Measurements from ENCODE around the gene TPPP. TPM values are rescaled to one million over a fixed set of nuclear protein-coding genes. Genes with fewer than 3 reads are reported as not detected.
"Not testable (repeated sequence)": the region's sequence is repeated elsewhere in the genome, so short reads cannot be mapped to it uniquely, and the experiment has no call there.

Gene TPPP
- total RNA-seq, 4 donors from 2014 or later = 2.4 to 8.7 (median 3.2) TPM

GRCh38 chr5:695475-695874 is 2.3 kb upstream of the TPPP start:
- in situ Hi-C loops (cut with MboI; ENCODE audit: low sequenced_read_pairs in 4 of 4); H3K36me3 ChIP-seq; intact Hi-C loops (cut with DNase I; ENCODE audit: low total_unique reads); ATAC-seq; H3K27me3 ChIP-seq; H3K4me1 ChIP-seq; DNase-seq; H3K27ac ChIP-seq; H3K4me3 ChIP-seq; H3K9me3 ChIP-seq: not testable (repeated sequence)

GRCh38 chr5:694042-694431 is 885 bp upstream of the TPPP start:
- H3K9me3 ChIP-seq; in situ Hi-C loops (cut with MboI; ENCODE audit: low sequenced_read_pairs in 4 of 4); DNase-seq; H3K4me1 ChIP-seq; H3K36me3 ChIP-seq; H3K27me3 ChIP-seq: not testable (repeated sequence)
- ATAC-seq = peak in 1 of 2 donors; percentile 10
- intact Hi-C loops (cut with DNase I; ENCODE audit: low total_unique reads) = loop anchor here (5.0 kb wide), 2 partner anchors 88 to 198 kb away; partner anchors contain the start of genes BRD9, TRIP13 and ZDHHC11B
- H3K27ac ChIP-seq = peak overlapping the region in 3 of 4 donors; percentile 82 to 89 (median 87)
- H3K4me3 ChIP-seq = peak overlapping the region in 3 of 4 donors; percentile 70 to 71 (median 71)

GRCh38 chr5:692529-693041 is 567 bp downstream of the TPPP start:
- peak; percentile 18 to 33 for ATAC-seq
- H3K27ac ChIP-seq = peak overlapping the region; percentile 63 to 81 (median 78)
- intact Hi-C loops (cut with DNase I; ENCODE audit: low total_unique reads) = loop anchor here (5.0 kb wide), 2 partner anchors 90 to 200 kb away; partner anchors contain the start of genes BRD9, TRIP13 and ZDHHC11B
- H3K4me3 ChIP-seq = peak overlapping the region; percentile 58 to 71 (median 64)
- H3K9me3 ChIP-seq; H3K27me3 ChIP-seq; H3K36me3 ChIP-seq; DNase-seq; H3K4me1 ChIP-seq; in situ Hi-C loops (cut with MboI; ENCODE audit: low sequenced_read_pairs in 4 of 4): not testable (repeated sequence)

- H3K36me3 ChIP-seq = no peaks in the 10 kb centered on the region
- ATAC-seq (no peak), DNase-seq (no peak)
- intact Hi-C loops (cut with DNase I; ENCODE audit: low total_unique reads) = loop anchor here (5.0 kb wide), 2 partner anchors 90 to 200 kb away; partner anchors contain the start of genes BRD9, TRIP13 and ZDHHC11B
- H3K27ac ChIP-seq = peak overlapping the region; percentile 63 to 81 (median 78)
- no peak for TF ChIP-seq CTCF (IDR thresholded peaks at IDR 0.05 in 4 of 5, conservative IDR thresholded peaks at IDR 0.05 in 1 of 5)
- TF ChIP-seq POLR2A (IDR thresholded peaks at IDR 0.05) = no peak
- peaks cover 0 to 9% of the 10 kb centered on the region in 2 donors for H3K4me1 ChIP-seq
- in situ Hi-C loops (cut with MboI; ENCODE audit: low sequenced_read_pairs in 4 of 4) = no loop called here
- H3K4me3 ChIP-seq = peak overlapping the region; percentile 58 to 71 (median 64)
- no peaks in the 10 kb centered on the region for H3K9me3 ChIP-seq
- H3K27me3 ChIP-seq = no peaks in the 10 kb centered on the region
These were observed 1.2 kb downstream of the TPPP start for GRCh38 chr5:691817-692528.

- Histone ChIP-seq H3K4me3 (peak overlapping the region in 1 of 4 donors; percentile 25), H3K27ac (peak overlapping the region in 2 of 4 donors; percentile 47 to 80)
- intact Hi-C loops (cut with DNase I; ENCODE audit: low total_unique reads) = loop anchor here (5.0 kb wide), 2 partner anchors 91 to 201 kb away; partner anchors contain the start of genes BRD9, TRIP13 and ZDHHC11B
- ATAC-seq = peak in 1 of 2 donors; percentile 26
- H3K4me1 ChIP-seq; H3K27me3 ChIP-seq; H3K9me3 ChIP-seq; DNase-seq; in situ Hi-C loops (cut with MboI; ENCODE audit: low sequenced_read_pairs in 4 of 4); H3K36me3 ChIP-seq: not testable (repeated sequence)
These were observed 2.1 kb downstream of the TPPP start for GRCh38 chr5:691049-691448.

- H3K27ac ChIP-seq; H3K27me3 ChIP-seq; H3K36me3 ChIP-seq; H3K4me3 ChIP-seq; H3K9me3 ChIP-seq; DNase-seq; H3K4me1 ChIP-seq; in situ Hi-C loops (cut with MboI; ENCODE audit: low sequenced_read_pairs in 4 of 4): not testable (repeated sequence)
- ATAC-seq = peak in 1 of 2 donors; percentile 6
- intact Hi-C loops (cut with DNase I; ENCODE audit: low total_unique reads) = loop anchor here (5.0 kb wide), 2 partner anchors 92 to 202 kb away; partner anchors contain the start of genes BRD9, TRIP13 and ZDHHC11B
These were observed 2.9 kb downstream of the TPPP start for GRCh38 chr5:690293-690692.

GRCh38 chr5:688348-689010 is 4.7 kb downstream of the TPPP start:
- intact Hi-C loops (cut with DNase I; ENCODE audit: low total_unique reads) = not testable (repeated sequence)

GRCh38 chr5:686936-687335 is 6.2 kb downstream of the TPPP start:
- H3K4me3 ChIP-seq; H3K27me3 ChIP-seq; H3K27ac ChIP-seq; H3K9me3 ChIP-seq; ATAC-seq; DNase-seq; H3K36me3 ChIP-seq; intact Hi-C loops (cut with DNase I; ENCODE audit: low total_unique reads); in situ Hi-C loops (cut with MboI; ENCODE audit: low sequenced_read_pairs in 4 of 4): not testable (repeated sequence)
- peaks cover 0 to 32% of the 10 kb centered on the region in 2 donors for H3K4me1 ChIP-seq

More at GRCh38 chr5:688348-689010, 4.7 kb downstream of the TPPP start:
- H3K36me3 ChIP-seq; H3K9me3 ChIP-seq; H3K27me3 ChIP-seq; H3K4me3 ChIP-seq; DNase-seq; ATAC-seq; in situ Hi-C loops (cut with MboI; ENCODE audit: low sequenced_read_pairs in 4 of 4); H3K27ac ChIP-seq: not testable (repeated sequence)
- peaks cover 0 to 17% of the 10 kb centered on the region in 2 donors for H3K4me1 ChIP-seq

GRCh38 chr5:686172-686523 is 7.0 kb downstream of the TPPP start:
- ATAC-seq; DNase-seq; intact Hi-C loops (cut with DNase I; ENCODE audit: low total_unique reads); H3K27me3 ChIP-seq; in situ Hi-C loops (cut with MboI; ENCODE audit: low sequenced_read_pairs in 4 of 4); H3K4me3 ChIP-seq; H3K36me3 ChIP-seq; H3K27ac ChIP-seq; H3K9me3 ChIP-seq: not testable (repeated sequence)
- peaks cover 0 to 37% of the 10 kb centered on the region in 2 donors for H3K4me1 ChIP-seq

Data from gastrocnemius medialis (tissue), 4 donors.